IMR-90 (cell line): ENCODE measurements around the gene FFAR1. TPM values are rescaled to one million over a fixed set of nuclear protein-coding genes. Genes with fewer than 3 reads are reported as not detected.

ENCODE experiments used
- ATAC-seq: fragments of 200-7000 bp; cut with Tn5 transposase; 2 replicates; pipeline ENCODE4 v1.9.1; 2020; ENCODE audit warnings: low read depth, mild to moderate bottlenecking, moderate library complexity
- BruUV-seq: library from RNA; stranded (reverse); fragments of 400-500 nt; replicated peaks from 2 replicates; lab custom pipeline; 2021; lab: Mats Ljungman, UMichigan
- CTCF ChIA-PET: fragments of 300-600 bp; formaldehyde crosslinking; extraction: SDS; loops from one replicate; lab custom pipeline; 2021; ENCODE audit warnings: antibody characterized with exemption; lab: Yijun Ruan, JAX
- POLR2A ChIA-PET: fragments of 300-600 bp; sonication (Branson Sonifier 250); formaldehyde crosslinking; loops from one replicate; lab custom pipeline; 2022; ENCODE audit warnings: antibody characterized with exemption; ENCODE audit not compliant: unreplicated experiment; lab: Charles Lee
- DNase-seq: peaks from one replicate; pipeline ENCODE4 v3.0.0; 2013
- H2AFZ ChIP-seq: replicated peaks from 2 replicates; pipeline ENCODE3; 2013; ENCODE audit warnings: low read length, mild to moderate bottlenecking; ENCODE audit not compliant: poor library complexity
- H2AK5ac ChIP-seq: 2 replicates; pipeline ENCODE4 v1.6.1; 2013; ENCODE audit warnings: low read depth, low read length, inconsistent platforms
- H2AK9ac ChIP-seq: replicated peaks from 2 replicates; pipeline ENCODE3; 2013; ENCODE audit warnings: mild to moderate bottlenecking, low read depth, low read length, moderate library complexity; ENCODE audit not compliant: poor library complexity
- H2BK120ac ChIP-seq: 2 replicates; pipeline ENCODE4 v1.6.1; 2013; ENCODE audit warnings: low read depth, low read length, inconsistent platforms
- H2BK15ac ChIP-seq: 3 replicates; pipeline ENCODE4 v1.6.1; 2013; ENCODE audit warnings: low read depth, low read length, inconsistent platforms
- H2BK20ac ChIP-seq: 2 replicates; pipeline ENCODE4 v1.6.1; 2013; ENCODE audit warnings: low read depth, mild to moderate bottlenecking, inconsistent platforms, low read length, moderate library complexity
- H2BK5ac ChIP-seq: 2 replicates; pipeline ENCODE4 v1.6.1; 2013; ENCODE audit warnings: mild to moderate bottlenecking, low read depth, low read length, inconsistent platforms; ENCODE audit not compliant: poor library complexity, severe bottlenecking
- H3K14ac ChIP-seq: replicated peaks from 2 replicates; pipeline ENCODE4 v1.6.1; 2013; ENCODE audit warnings: low read depth, low read length, inconsistent platforms
- H3K18ac ChIP-seq: 2 replicates; pipeline ENCODE4 v1.6.1; 2013; ENCODE audit warnings: low read depth, low read length, control low read depth
- H3K23ac ChIP-seq: 2 replicates; pipeline ENCODE4 v1.6.1; 2013; ENCODE audit warnings: low read depth, low read length, inconsistent platforms
- H3K27ac ChIP-seq: 2 replicates; pipeline ENCODE4 v1.5.1; 2013; ENCODE audit warnings: mild to moderate bottlenecking, control low read depth, low read length; ENCODE audit not compliant: insufficient read depth
- H3K27me3 ChIP-seq: 2 replicates; pipeline ENCODE4 v1.6.1; 2013; ENCODE audit warnings: low read length; ENCODE audit not compliant: control insufficient read depth, insufficient read depth
- H3K36me3 ChIP-seq: 2 replicates; pipeline ENCODE4 v1.6.1; 2013; ENCODE audit warnings: low read length, mixed read lengths; ENCODE audit not compliant: control insufficient read depth, insufficient read depth
- H3K4ac ChIP-seq: 2 replicates; pipeline ENCODE4 v1.6.1; 2013; ENCODE audit warnings: low read depth, low read length, inconsistent platforms
- H3K4me1 ChIP-seq: 2 replicates; pipeline ENCODE4 v1.6.1; 2013; ENCODE audit warnings: low read length, mixed read lengths; ENCODE audit not compliant: control insufficient read depth, insufficient read depth
- H3K4me2 ChIP-seq: 2 replicates; pipeline ENCODE4 v1.6.1; 2013; ENCODE audit warnings: low read depth, mild to moderate bottlenecking, control low read depth, low read length, moderate library complexity
- H3K4me3 ChIP-seq: 2 replicates; pipeline ENCODE4 v1.5.1; 2013; ENCODE audit warnings: low read depth, mild to moderate bottlenecking, control low read depth, low read length, moderate library complexity; ENCODE audit not compliant: insufficient read depth
- H3K56ac ChIP-seq: 2 replicates; pipeline ENCODE4 v1.6.1; 2013; ENCODE audit warnings: low read length, inconsistent platforms; ENCODE audit not compliant: insufficient read depth; ENCODE audit errors: extremely low read depth
- H3K79me1 ChIP-seq, 2 experiments: 2 replicates each; pipeline ENCODE4 v1.6.1; 2013; ENCODE audit warnings: low read length in 2 of 2, inconsistent platforms in 1 of 2, low read depth in 1 of 2
- H3K9ac ChIP-seq: 2 replicates; pipeline ENCODE4 v1.6.1; 2013; ENCODE audit warnings: low read depth, low read length, control low read depth
- H3K9me1 ChIP-seq: 2 replicates; pipeline ENCODE4 v1.6.1; 2013; ENCODE audit warnings: low read length, inconsistent platforms; ENCODE audit not compliant: insufficient read depth
- H3K9me3 ChIP-seq: 2 replicates; pipeline ENCODE4 v1.6.1; 2013; ENCODE audit warnings: low read length; ENCODE audit not compliant: control insufficient read depth, insufficient read depth
- H4K20me1 ChIP-seq: 2 replicates; pipeline ENCODE4 v1.6.1; 2013; ENCODE audit warnings: low read length, inconsistent platforms; ENCODE audit not compliant: insufficient read depth
- H4K5ac ChIP-seq: 2 replicates; pipeline ENCODE4 v1.6.1; 2013; ENCODE audit warnings: mild to moderate bottlenecking, low read depth, low read length, control low read depth
- H4K8ac ChIP-seq, 2 experiments: 2 replicates each; pipeline ENCODE4 v1.6.1; 2013; ENCODE audit warnings: low read depth in 2 of 2, low read length in 2 of 2, control low read depth in 1 of 2, inconsistent platforms in 1 of 2
- H4K91ac ChIP-seq: 2 replicates; pipeline ENCODE4 v1.6.1; 2013; ENCODE audit warnings: low read depth, low read length, inconsistent platforms; ENCODE audit not compliant: insufficient read depth
- BHLHE40 ChIP-seq: fragments of 150-350 bp; IDR thresholded peaks from 2 replicates; pipeline ENCODE4 v1.6.1; 2016; ENCODE audit warnings: mild to moderate bottlenecking, low read depth, low read length
- CEBPB ChIP-seq: IDR thresholded peaks from 2 replicates; pipeline ENCODE4 v1.6.1; 2012; ENCODE audit warnings: low read depth, low read length, improper control_type of control experiment
- CHD1 ChIP-seq: IDR thresholded peaks from 2 replicates; pipeline ENCODE4 v1.6.1; 2012; ENCODE audit warnings: low read depth, low read length, improper control_type of control experiment
- ELK1 ChIP-seq: fragments of 150-350 bp; IDR thresholded peaks from 2 replicates; pipeline ENCODE4 v1.6.1; 2016; ENCODE audit warnings: low read depth, mild to moderate bottlenecking, low read length, moderate library complexity, borderline replicate concordance
- FOS ChIP-seq: fragments of 150-350 bp; IDR thresholded peaks from 2 replicates; pipeline ENCODE4 v1.6.1; 2016; ENCODE audit warnings: low read depth, low read length
- MAFK ChIP-seq: IDR thresholded peaks from 2 replicates; pipeline ENCODE4 v1.6.1; 2012; ENCODE audit warnings: low read depth, low read length, improper control_type of control experiment
- MAZ ChIP-seq: IDR thresholded peaks from 2 replicates; pipeline ENCODE4 v1.6.1; 2012; ENCODE audit warnings: low read depth, mild to moderate bottlenecking, low read length, improper control_type of control experiment, moderate library complexity, borderline replicate concordance
- MXI1 ChIP-seq: IDR thresholded peaks from 2 replicates; pipeline ENCODE4 v1.6.1; 2012; ENCODE audit warnings: low read depth, mild to moderate bottlenecking, low read length, moderate library complexity, borderline replicate concordance
- NFE2L2 ChIP-seq: fragments of 150-350 bp; IDR thresholded peaks from 2 replicates; pipeline ENCODE4 v1.6.1; 2016; ENCODE audit warnings: low read depth, mild to moderate bottlenecking, low read length
- POLR2A ChIP-seq: IDR thresholded peaks from 2 replicates; pipeline ENCODE4 v1.6.1; 2012; ENCODE audit warnings: mild to moderate bottlenecking, low read depth, low read length
- RCOR1 ChIP-seq: IDR thresholded peaks from 2 replicates; pipeline ENCODE4 v1.6.1; 2012; ENCODE audit warnings: mild to moderate bottlenecking, low read length, improper control_type of control experiment; ENCODE audit not compliant: insufficient replicate concordance
- RFX5 ChIP-seq: IDR thresholded peaks from 2 replicates; pipeline ENCODE4 v1.8.0; 2012; ENCODE audit warnings: low read depth, mild to moderate bottlenecking, low read length, moderate library complexity
- SMC3 ChIP-seq: fragments of 150-350 bp; IDR thresholded peaks from 2 replicates; pipeline ENCODE4 v1.6.1; 2016; ENCODE audit warnings: low read depth, mild to moderate bottlenecking, antibody characterized with exemption, low read length, moderate library complexity
- USF2 ChIP-seq: fragments of 150-350 bp; IDR thresholded peaks from 2 replicates; pipeline ENCODE4 v1.6.1; 2017; ENCODE audit warnings: mild to moderate bottlenecking, antibody characterized with exemption, low read length, low read depth
- WGBS, 2 experiments: methylation state at CpG; one replicate each; pipeline versions ENCODE4 v1.1.5 to v1.1.7; 2013; ENCODE audit warnings: missing lambda C conversion rate in 2 of 2; ENCODE audit not compliant: insufficient read length in 1 of 2; ENCODE audit errors: extremely low coverage in 2 of 2; 5-methylcytosine and 5-hydroxymethylcytosine counted together
- dilution Hi-C: fragments of 300-500 bp; cut with HindIII; formaldehyde crosslinking; loops from one replicate; pipeline ENCODE4 v1.14.3; 2018; ENCODE audit warnings: low sequenced_read_pairs; ENCODE audit not compliant: unreplicated experiment
- in situ Hi-C: fragments of 300-500 bp; cut with MboI; formaldehyde crosslinking; loops from 3 replicates; pipeline ENCODE4 v1.14.3; 2019; ENCODE audit warnings: low sequenced_read_pairs, inconsistent platforms, mixed read lengths
- intact Hi-C: fragments of 100-400 bp; cut with micrococcal nuclease; formaldehyde crosslinking; loops from 2 replicates; pipeline ENCODE4 v1.10.0; 2022
- polyA plus RNA-seq, 3 experiments: library from polyadenylated mRNA; depleted of rRNA; stranded (reverse); fragments of >200 nt; gene quantifications; 2 replicates each; pipeline ENCODE4 v1.2.3, GENCODE V29; 2012; ENCODE audit warnings: low replicate concordance in 1 of 3
- total RNA-seq: library from RNA; depleted of rRNA; stranded (reverse); fragments of >200 nt; gene quantifications from 2 replicates; pipeline ENCODE4 v1.2.3, GENCODE V29; 2012
- TF ChIP-seq, protein P1 (sequence below): conservative IDR thresholded peaks from 2 replicates; pipeline ENCODE4 v1.5.1; 2012; ENCODE audit warnings: mild to moderate bottlenecking, low read depth, low read length, improper control_type of control experiment

Gene FFAR1
- total and polyA plus RNA-seq, 2 of the 4 experiments (the other 2 are of a cell fraction): not detected

DNA sequence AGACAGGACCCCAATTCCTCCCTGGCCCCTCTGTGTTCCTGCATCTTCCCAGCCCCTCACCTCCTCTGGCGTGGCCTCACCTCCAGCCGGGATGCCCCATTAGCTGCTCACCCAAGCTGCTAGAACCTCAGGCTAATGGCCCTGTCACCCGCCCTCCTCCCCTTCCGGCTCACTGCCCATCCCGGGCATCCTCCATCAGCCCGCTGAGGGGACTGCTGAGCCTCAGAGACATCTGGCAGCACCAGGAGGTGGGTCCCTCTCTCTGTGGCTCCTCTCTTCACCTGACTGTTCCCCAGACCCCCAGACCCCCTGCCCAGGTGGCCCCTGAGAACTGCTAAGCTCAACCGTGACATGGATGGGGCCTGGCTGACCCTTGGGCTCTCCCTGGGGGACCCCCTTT lies 2.9 kb downstream of the FFAR1 start:
- dilution Hi-C loops (no loop called here), in situ Hi-C loops (no loop called here), intact Hi-C loops (loop anchor here (10.0 kb wide), 1 partner anchor 114 kb away; no protein-coding TSS in a partner anchor)
- ChIA-PET POLR2A (no interaction called here), CTCF (no interaction called here)
- Histone ChIP-seq H4K91ac (no peak overlapping the region), H4K8ac (no peak overlapping the region), H2BK5ac (no peak overlapping the region), H3K23ac (no peak overlapping the region), H3K4me1 (no peaks in the 10 kb centered on the region), H3K14ac (no peak overlapping the region), H3K27me3 (peaks cover 15% of the 10 kb centered on the region), H2AK9ac (no peak overlapping the region), H3K9ac (no peak overlapping the region), H2AFZ (no peak overlapping the region), H3K9me3 (no peaks in the 10 kb centered on the region), H4K5ac (no peak overlapping the region), H3K4me3 (no peak overlapping the region), H2BK120ac (no peak overlapping the region), H3K56ac (no peak overlapping the region), H2BK20ac (no peak overlapping the region), H3K9me1 (no peaks in the 10 kb centered on the region), H3K27ac (no peak overlapping the region), H3K4ac (no peak overlapping the region), H4K20me1 (no peaks in the 10 kb centered on the region), H3K79me1 (no peaks in the 10 kb centered on the region), H3K4me2 (no peak overlapping the region), H3K36me3 (no peaks in the 10 kb centered on the region), H3K18ac (no peak overlapping the region), H2BK15ac (no peak overlapping the region), H2AK5ac (no peak overlapping the region)
- DNase-seq (no peak), ATAC-seq (no peak)
- no CpG with 5 or more reads among the region's 7 CpGs for WGBS, 2 experiments
- TF ChIP-seq RCOR1 (no peak), BHLHE40 (no peak), FOS (no peak), USF2 (no peak), RFX5 (no peak), MXI1 (no peak), CHD1 (no peak), ELK1 (no peak), MAZ (no peak), CEBPB (no peak), NFE2L2 (no peak), SMC3 (no peak), POLR2A (no peak), MAFK (no peak)
- TF ChIP-seq, protein P1, sequence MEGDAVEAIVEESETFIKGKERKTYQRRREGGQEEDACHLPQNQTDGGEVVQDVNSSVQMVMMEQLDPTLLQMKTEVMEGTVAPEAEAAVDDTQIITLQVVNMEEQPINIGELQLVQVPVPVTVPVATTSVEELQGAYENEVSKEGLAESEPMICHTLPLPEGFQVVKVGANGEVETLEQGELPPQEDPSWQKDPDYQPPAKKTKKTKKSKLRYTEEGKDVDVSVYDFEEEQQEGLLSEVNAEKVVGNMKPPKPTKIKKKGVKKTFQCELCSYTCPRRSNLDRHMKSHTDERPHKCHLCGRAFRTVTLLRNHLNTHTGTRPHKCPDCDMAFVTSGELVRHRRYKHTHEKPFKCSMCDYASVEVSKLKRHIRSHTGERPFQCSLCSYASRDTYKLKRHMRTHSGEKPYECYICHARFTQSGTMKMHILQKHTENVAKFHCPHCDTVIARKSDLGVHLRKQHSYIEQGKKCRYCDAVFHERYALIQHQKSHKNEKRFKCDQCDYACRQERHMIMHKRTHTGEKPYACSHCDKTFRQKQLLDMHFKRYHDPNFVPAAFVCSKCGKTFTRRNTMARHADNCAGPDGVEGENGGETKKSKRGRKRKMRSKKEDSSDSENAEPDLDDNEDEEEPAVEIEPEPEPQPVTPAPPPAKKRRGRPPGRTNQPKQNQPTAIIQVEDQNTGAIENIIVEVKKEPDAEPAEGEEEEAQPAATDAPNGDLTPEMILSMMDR: no peak
- BruUV-seq: no TSS peak
